ENCODE measurements around the gene PTPRN. TPM values are rescaled to one million over a fixed set of nuclear protein-coding genes. Genes with fewer than 3 reads are reported as not detected.
A peak's percentile ranks its signal among the peaks of the same experiment; 100 is the strongest.

The PTPRN gene
- total RNA-seq, 4 donors from 2014 or later = not detected

DNA sequence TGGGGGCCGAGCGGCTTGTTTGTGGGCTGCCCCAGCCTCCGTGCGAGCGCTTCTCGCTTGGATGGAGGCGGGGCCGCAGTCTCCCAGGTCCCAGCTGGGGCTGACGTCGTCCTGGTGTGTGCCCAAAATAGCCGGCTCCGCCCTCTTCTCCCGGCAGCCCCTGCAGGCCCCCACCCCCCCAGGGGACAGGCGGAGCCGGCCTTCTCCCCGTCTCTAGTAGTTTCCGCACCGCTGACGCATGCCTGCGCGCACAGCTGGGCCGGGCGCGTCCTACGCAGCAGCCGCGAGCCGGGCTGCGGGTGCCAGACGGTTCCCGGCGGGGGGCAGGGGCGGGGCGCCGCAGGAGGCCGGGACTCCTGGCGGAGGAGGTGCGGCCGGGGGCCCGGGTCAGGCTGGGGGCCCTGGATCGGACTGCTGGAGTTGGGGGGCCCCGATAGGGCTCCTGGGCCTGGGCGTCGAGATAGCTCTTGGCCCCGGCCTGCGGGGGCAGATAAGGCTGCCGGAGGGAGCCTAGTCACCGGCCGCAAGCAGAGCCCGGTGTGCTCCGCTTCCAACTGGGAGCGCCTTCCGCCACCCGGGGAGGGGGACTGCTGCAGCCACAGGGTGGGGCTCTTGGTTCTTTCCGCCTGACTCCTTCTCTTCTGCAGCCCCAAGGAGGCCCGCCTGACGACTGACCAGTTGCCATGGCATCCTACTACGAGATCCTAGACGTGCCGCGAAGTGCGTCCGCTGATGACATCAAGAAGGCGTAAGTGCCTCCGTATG, 29.9 kb downstream of the PTPRN start, which contains the start of gene DNAJB2:
Gene DNAJB2 (plus strand): TSS at position 216 of the 765 bp plus-strand sequence. CDS start 468 bp downstream, at position 684.
- no peaks in the 10 kb centered on the region for H3K9me3 ChIP-seq
- no peaks in the 10 kb centered on the region for H3K27me3 ChIP-seq
- DNase-seq = peak; percentile 98
- TF ChIP-seq, protein P1, sequence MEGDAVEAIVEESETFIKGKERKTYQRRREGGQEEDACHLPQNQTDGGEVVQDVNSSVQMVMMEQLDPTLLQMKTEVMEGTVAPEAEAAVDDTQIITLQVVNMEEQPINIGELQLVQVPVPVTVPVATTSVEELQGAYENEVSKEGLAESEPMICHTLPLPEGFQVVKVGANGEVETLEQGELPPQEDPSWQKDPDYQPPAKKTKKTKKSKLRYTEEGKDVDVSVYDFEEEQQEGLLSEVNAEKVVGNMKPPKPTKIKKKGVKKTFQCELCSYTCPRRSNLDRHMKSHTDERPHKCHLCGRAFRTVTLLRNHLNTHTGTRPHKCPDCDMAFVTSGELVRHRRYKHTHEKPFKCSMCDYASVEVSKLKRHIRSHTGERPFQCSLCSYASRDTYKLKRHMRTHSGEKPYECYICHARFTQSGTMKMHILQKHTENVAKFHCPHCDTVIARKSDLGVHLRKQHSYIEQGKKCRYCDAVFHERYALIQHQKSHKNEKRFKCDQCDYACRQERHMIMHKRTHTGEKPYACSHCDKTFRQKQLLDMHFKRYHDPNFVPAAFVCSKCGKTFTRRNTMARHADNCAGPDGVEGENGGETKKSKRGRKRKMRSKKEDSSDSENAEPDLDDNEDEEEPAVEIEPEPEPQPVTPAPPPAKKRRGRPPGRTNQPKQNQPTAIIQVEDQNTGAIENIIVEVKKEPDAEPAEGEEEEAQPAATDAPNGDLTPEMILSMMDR (IDR thresholded peaks at IDR 0.05 in 4 of 5, conservative IDR thresholded peaks at IDR 0.05 in 1 of 5) = peak in 2 of 5 experiments; percentile 13 to 30
- TF ChIP-seq POLR2A (IDR thresholded peaks at IDR 0.05) = peak; percentile 94 to 96
- ATAC-seq = peak; percentile 80 to 84
- in situ Hi-C loops (cut with MboI; ENCODE audit: low sequenced_read_pairs in 4 of 4) (loop anchor here in 2 of 4 donors (10.0 to 25.0 kb wide), 3 partner anchors 117 to 258 kb away; partner anchors contain the start of genes CHPF (in 1 of the 2), NHEJ1 (in 1 of the 2), SLC23A3 (in 1 of the 2) and TMEM198 (in 1 of the 2)), intact Hi-C loops (cut with DNase I; ENCODE audit: low total_unique reads) (loop anchor here (1.0 to 10.0 kb wide), 7 partner anchors 26 to 995 kb away; partner anchors contain the start of genes ANKZF1, ATG9A, DNPEP and NHEJ1)
- H3K4me3 ChIP-seq = peak within 1 kb of the TSS; percentile 57 to 87 (median 76)
- H3K4me1 ChIP-seq = peaks cover 25 to 29% of the 10 kb centered on the region in 2 donors
- H3K27ac ChIP-seq = peak within 1 kb of the TSS; percentile 92 to 98 (median 96)
- peaks cover 3 to 36% of the 10 kb centered on the region in 2 donors for H3K36me3 ChIP-seq

DNA sequence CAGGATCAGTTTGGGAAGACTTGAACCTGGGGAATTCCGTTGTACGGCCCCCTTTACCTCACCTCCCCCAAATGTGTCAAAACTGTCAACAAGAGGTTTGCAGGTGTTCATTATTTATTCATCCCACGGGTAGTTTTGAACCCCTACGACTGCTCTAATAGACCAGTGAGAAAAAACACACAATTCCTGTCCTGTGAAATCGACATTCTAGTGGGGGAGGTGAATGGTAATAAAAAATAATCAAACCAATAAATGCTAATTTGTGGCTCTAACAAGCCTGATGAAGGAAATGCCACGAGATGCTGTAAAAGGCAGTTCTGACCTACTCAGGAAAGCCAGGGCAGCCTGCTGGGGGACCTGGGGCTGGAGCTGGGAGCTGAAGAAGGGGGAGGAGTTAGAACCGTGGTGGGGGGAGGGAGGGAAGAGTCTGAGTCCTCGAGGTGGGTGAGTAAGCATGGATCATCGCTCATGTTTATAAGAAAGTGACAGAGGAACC, 30.5 kb downstream of the PTPRN start:
- Histone ChIP-seq H3K27ac (peak overlapping the region; percentile 92 to 98 (median 96)), H3K4me3 (peak overlapping the region; percentile 36 to 87 (median 66)), H3K36me3 (peaks cover 0 to 30% of the 10 kb centered on the region in 2 donors), H3K9me3 (no peaks in the 10 kb centered on the region), H3K4me1 (peaks cover 31 to 35% of the 10 kb centered on the region in 2 donors), H3K27me3 (no peaks in the 10 kb centered on the region)
- peak; percentile 60 to 64 for ATAC-seq
- TF ChIP-seq POLR2A (IDR thresholded peaks at IDR 0.05) = no peak
- TF ChIP-seq, protein P1 (IDR thresholded peaks at IDR 0.05 in 4 of 5, conservative IDR thresholded peaks at IDR 0.05 in 1 of 5) = no peak
- DNase-seq = no peak
- intact Hi-C loops (cut with DNase I; ENCODE audit: low total_unique reads) (loop anchor here (1.0 to 10.0 kb wide), 7 partner anchors 25 to 994 kb away; partner anchors contain the start of genes ANKZF1, ATG9A, DNPEP and NHEJ1), in situ Hi-C loops (cut with MboI; ENCODE audit: low sequenced_read_pairs in 4 of 4) (loop anchor here in 2 of 4 donors (10.0 to 25.0 kb wide), 3 partner anchors 116 to 259 kb away; partner anchors contain the start of genes CHPF (in 1 of the 2), NHEJ1 (in 1 of the 2), SLC23A3 (in 1 of the 2) and TMEM198 (in 1 of the 2))

DNA sequence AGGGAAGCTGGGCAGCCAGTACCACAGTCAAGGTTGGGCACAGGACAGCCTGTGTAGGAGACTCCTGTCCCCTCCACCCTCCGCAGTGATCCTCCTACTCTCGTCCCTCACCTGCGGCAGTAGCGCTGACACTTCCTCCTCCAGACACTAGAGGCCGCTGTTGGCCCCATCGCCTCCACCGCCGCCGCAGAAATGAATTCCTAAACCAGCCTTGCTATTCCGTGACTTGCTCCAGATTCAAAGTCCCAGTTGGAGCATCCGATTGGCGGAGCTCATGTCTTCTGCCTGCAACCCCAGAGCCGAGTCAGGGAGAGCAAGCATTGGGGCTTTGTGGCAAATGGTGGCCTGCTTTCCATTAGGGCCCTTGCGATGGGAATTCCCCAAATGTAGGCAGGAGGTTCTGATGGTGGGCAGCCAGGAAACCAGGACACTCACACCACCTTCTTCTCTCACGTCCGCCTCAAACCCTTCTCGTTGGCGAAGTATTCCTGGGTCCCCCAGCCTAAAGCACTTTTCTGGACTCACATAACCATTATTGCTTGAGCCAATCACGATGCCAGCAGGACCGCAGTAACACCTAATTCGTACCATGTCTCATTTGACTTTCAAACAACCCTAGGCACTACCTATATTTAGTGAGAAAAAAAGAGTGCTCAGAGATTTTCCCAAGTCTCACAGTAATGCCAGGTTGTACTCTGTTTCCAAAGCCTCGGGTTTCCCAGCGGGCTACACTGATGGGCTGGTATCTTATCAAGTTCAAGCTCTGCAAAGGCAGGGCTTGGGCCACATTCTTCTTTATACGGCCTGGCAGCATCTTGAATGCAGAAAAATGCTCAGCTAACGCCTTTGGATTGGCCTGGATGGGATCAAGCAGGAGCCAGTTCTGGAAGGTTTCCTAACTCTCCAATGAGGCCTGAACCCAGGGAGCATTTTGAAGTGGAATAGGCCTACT, 31.2 kb downstream of the PTPRN start:
- ATAC-seq (peak; percentile 35 to 50), DNase-seq (peak; percentile 65 to 79)
- Histone ChIP-seq H3K36me3 (peaks cover 0 to 23% of the 10 kb centered on the region in 2 donors), H3K9me3 (no peaks in the 10 kb centered on the region), H3K4me1 (peaks cover 32 to 35% of the 10 kb centered on the region in 2 donors), H3K27ac (peak overlapping the region; percentile 92 to 98 (median 96)), H3K27me3 (no peaks in the 10 kb centered on the region), H3K4me3 (peak overlapping the region; percentile 20 to 87 (median 24))
- intact Hi-C loops (cut with DNase I; ENCODE audit: low total_unique reads) = loop anchor here (1.0 to 10.0 kb wide), 4 partner anchors 16 to 993 kb away; partner anchors contain the start of gene DNPEP
- in situ Hi-C loops (cut with MboI; ENCODE audit: low sequenced_read_pairs in 4 of 4) = loop anchor here in 2 of 4 donors (10.0 to 25.0 kb wide), 3 partner anchors 116 to 259 kb away; partner anchors contain the start of genes CHPF (in 1 of the 2), NHEJ1 (in 1 of the 2), SLC23A3 (in 1 of the 2) and TMEM198 (in 1 of the 2)
- TF ChIP-seq POLR2A (IDR thresholded peaks at IDR 0.05) = no peak
- TF ChIP-seq, protein P1 (IDR thresholded peaks at IDR 0.05 in 4 of 5, conservative IDR thresholded peaks at IDR 0.05 in 1 of 5) = peak; percentile 92 to 99 (median 98)

All from gastrocnemius medialis (tissue), 4 donors.